Neutrophil (primary cell): ENCODE data around the gene SMIM23.
"Not testable (repeated sequence)": the region's sequence is repeated elsewhere in the genome, so short reads cannot be mapped to it uniquely, and the experiment has no call there.

ENCODE experiments used
- H3K27ac ChIP-seq: fragments of 200-600 bp; sonication (generic); 2 replicates; pipeline ENCODE4 v1.5.1; 2016; ENCODE audit warnings: mild to moderate bottlenecking, moderate library complexity
- H3K27me3 ChIP-seq: fragments of 200-600 bp; sonication (generic); 2 replicates; pipeline ENCODE4 v1.6.0; 2016; ENCODE audit warnings: mild to moderate bottlenecking
- H3K36me3 ChIP-seq: fragments of 200-600 bp; sonication (generic); 2 replicates; pipeline ENCODE4 v1.5.1; 2017
- H3K4me1 ChIP-seq, 2 experiments: fragments of 200-600 bp in 1 of 2; sonication (generic) in 1 of 2; 1 replicate in 1 of 2; 2 replicates in 1 of 2; pipeline versions ENCODE4 v1.5.1 to v1.6.1; 2013 to 2016; ENCODE audit warnings: low read depth in 1 of 2, low read length in 1 of 2, mild to moderate bottlenecking in 1 of 2, moderate library complexity in 1 of 2; ENCODE audit not compliant: control insufficient read depth in 1 of 2, insufficient read depth in 1 of 2
- H3K4me3 ChIP-seq, 2 experiments: fragments of 200-600 bp in 1 of 2; sonication (generic) in 1 of 2; 1 replicate in 1 of 2; 2 replicates in 1 of 2; pipeline ENCODE4 v1.5.1; 2013 to 2016; ENCODE audit warnings: low read depth in 1 of 2, low read length in 1 of 2, mild to moderate bottlenecking in 1 of 2, moderate library complexity in 1 of 2
- H3K9me3 ChIP-seq: fragments of 200-600 bp; sonication (generic); 2 replicates; pipeline ENCODE4 v1.5.1; 2016
- CTCF ChIP-seq: fragments of 200-600 bp; sonication (generic); IDR thresholded peaks from 2 replicates; pipeline ENCODE4 v1.5.1; 2016; ENCODE audit warnings: antibody characterized with exemption

SMIM23 gene

GRCh38 chr5:171771856-171772255 is 13.8 kb upstream of the SMIM23 start:
- TF ChIP-seq CTCF: no peak
- Histone ChIP-seq H3K9me3 (no peaks in the 10 kb centered on the region), H3K4me3 (no peak overlapping the region), H3K27me3 (no peaks in the 10 kb centered on the region), H3K4me1 (peaks cover 8 to 10% of the 10 kb centered on the region in 2 experiments), H3K27ac (no peak overlapping the region), H3K36me3 (no peaks in the 10 kb centered on the region)

GRCh38 chr5:171773106-171773505 is 12.5 kb upstream of the SMIM23 start:
- no peaks in the 10 kb centered on the region for H3K36me3 ChIP-seq
- no peak for TF ChIP-seq CTCF
- no peaks in the 10 kb centered on the region for H3K9me3 ChIP-seq
- H3K27ac ChIP-seq: no peak overlapping the region
- no peaks in the 10 kb centered on the region for H3K27me3 ChIP-seq
- no peak overlapping the region for H3K4me3 ChIP-seq
- peaks cover 8 to 10% of the 10 kb centered on the region in 2 experiments for H3K4me1 ChIP-seq

- no peaks in the 10 kb centered on the region for H3K9me3 ChIP-seq
- H3K4me1 ChIP-seq: peaks cover 8 to 10% of the 10 kb centered on the region in 2 experiments
- H3K27me3 ChIP-seq: no peaks in the 10 kb centered on the region
- no peak overlapping the region for H3K4me3 ChIP-seq
- no peak for TF ChIP-seq CTCF
- no peaks in the 10 kb centered on the region for H3K36me3 ChIP-seq
- no peak overlapping the region for H3K27ac ChIP-seq
Observed at GRCh38 chr5:171774418-171774817, 11.2 kb upstream of the SMIM23 start.

- no peak for TF ChIP-seq CTCF
- Histone ChIP-seq H3K27ac (no peak overlapping the region), H3K4me1 (no peaks in the 10 kb centered on the region), H3K9me3 (no peaks in the 10 kb centered on the region), H3K36me3 (no peaks in the 10 kb centered on the region), H3K27me3 (no peaks in the 10 kb centered on the region), H3K4me3 (no peak overlapping the region)
Observed at GRCh38 chr5:171776213-171776612, 9.4 kb upstream of the SMIM23 start.

- no peaks in the 10 kb centered on the region for H3K4me1 ChIP-seq
- H3K27me3 ChIP-seq: no peaks in the 10 kb centered on the region
- H3K36me3 ChIP-seq: no peaks in the 10 kb centered on the region
- H3K9me3 ChIP-seq: no peaks in the 10 kb centered on the region
- H3K27ac ChIP-seq: no peak overlapping the region
- H3K4me3 ChIP-seq: no peak overlapping the region
- TF ChIP-seq CTCF: no peak
Observed at GRCh38 chr5:171776770-171777759, 8.6 kb upstream of the SMIM23 start.

GRCh38 chr5:171781744-171782143 is 3.9 kb upstream of the SMIM23 start:
- not testable (repeated sequence) for H3K4me3 ChIP-seq, H3K27ac ChIP-seq, H3K9me3 ChIP-seq, H3K36me3 ChIP-seq, H3K27me3 ChIP-seq, H3K4me1 ChIP-seq
